ENCODE results near the gene RAD51AP1.

The RAD51AP1 gene

GRCh38 chr12:4558171-4558570, 19.5 kb downstream of the RAD51AP1 start:
- no peak overlapping the region for H3K4me3 ChIP-seq (ENCODE audit: control insufficient read depth, low read depth, low read length)
- no peak for DNase-seq (ENCODE audit: low read depth)
- no peak for TF ChIP-seq CTCF (IDR thresholded peaks at IDR 0.05; ENCODE audit: control insufficient read depth, insufficient read depth, low read depth, low read length, missing control alignments)

- peak within 1 kb of the TSS; percentile 44 for H3K4me3 ChIP-seq (ENCODE audit: control insufficient read depth, low read depth, low read length)
- TF ChIP-seq CTCF (IDR thresholded peaks at IDR 0.05; ENCODE audit: control insufficient read depth, insufficient read depth, low read depth, low read length, missing control alignments), result no peak
- no peak for DNase-seq (ENCODE audit: low read depth)
These were observed 23.5 kb downstream of the RAD51AP1 start, which contains the start of gene DYRK4 for GRCh38 chr12:4562034-4562657. Gene DYRK4, plus strand, starts transcription at chr12:4562208. Its CDS starts 38 bp downstream, at chr12:4562246.

GRCh38 chr12:4563336-4563735, 24.6 kb downstream of the RAD51AP1 start:
- no peak for DNase-seq (ENCODE audit: low read depth)
- TF ChIP-seq CTCF (IDR thresholded peaks at IDR 0.05; ENCODE audit: control insufficient read depth, insufficient read depth, low read depth, low read length, missing control alignments), result no peak

GRCh38 chr12:4564818-4565217, 26.1 kb downstream of the RAD51AP1 start:
- no peak overlapping the region for H3K4me3 ChIP-seq (ENCODE audit: control insufficient read depth, low read depth, low read length)
- no peak for TF ChIP-seq CTCF (IDR thresholded peaks at IDR 0.05; ENCODE audit: control insufficient read depth, insufficient read depth, low read depth, low read length, missing control alignments)
- DNase-seq (ENCODE audit: low read depth), result no peak

More at GRCh38 chr12:4563336-4563735, 24.6 kb downstream of the RAD51AP1 start:
- no peak overlapping the region for H3K4me3 ChIP-seq (ENCODE audit: control insufficient read depth, low read depth, low read length)

GRCh38 chr12:4566474-4566873, 27.8 kb downstream of the RAD51AP1 start:
- no peak overlapping the region for H3K4me3 ChIP-seq (ENCODE audit: control insufficient read depth, low read depth, low read length)

GRCh38 chr12:4567073-4567881, 28.6 kb downstream of the RAD51AP1 start:
- DNase-seq (ENCODE audit: low read depth), result no peak
- TF ChIP-seq CTCF (IDR thresholded peaks at IDR 0.05; ENCODE audit: control insufficient read depth, insufficient read depth, low read depth, low read length, missing control alignments), result no peak
- H3K4me3 ChIP-seq (ENCODE audit: control insufficient read depth, low read depth, low read length), result no peak overlapping the region

More at GRCh38 chr12:4566474-4566873, 27.8 kb downstream of the RAD51AP1 start:
- DNase-seq (ENCODE audit: low read depth), result no peak
- TF ChIP-seq CTCF (IDR thresholded peaks at IDR 0.05; ENCODE audit: control insufficient read depth, insufficient read depth, low read depth, low read length, missing control alignments), result no peak

Data from AG09309 (cell line).